A549 (cell line): ENCODE data around the gene PNPLA2. TPM values are rescaled to one million over a fixed set of nuclear protein-coding genes. Genes with fewer than 3 reads are reported as not detected.

Experiments used
- ATAC-seq, 2 experiments: fragments of 200-7000 bp in 1 of 2; fragments of >200 bp in 1 of 2; cut with Nextera tagmentation in 1 of 2; cut with Tn5 transposase in 1 of 2; 3 replicates each; pipeline versions ENCODE4 v1.8.0 to v1.9.1; 2018 to 2020; ENCODE audit warnings: mild to moderate bottlenecking in 1 of 2, moderate library complexity in 1 of 2
- CTCF ChIA-PET: fragments of 300-600 bp; sonication (Branson Sonifier 250); formaldehyde crosslinking; extraction: SDS; loops from one replicate; lab custom pipeline; 2021; ENCODE audit warnings: antibody characterized with exemption, inconsistent platforms; lab: Yijun Ruan, JAX
- POLR2A ChIA-PET: fragments of 350-600 bp; formaldehyde crosslinking; extraction: SDS; loops from one replicate; lab custom pipeline; 2021; ENCODE audit warnings: antibody characterized with exemption, inconsistent platforms; lab: Yijun Ruan, JAX
- DNase-seq, 2 experiments: peaks; one replicate each; pipeline versions ENCODE4 v3.0.0 to v3.0.0-alpha.2; 2011 to 2016; ENCODE audit warnings: low read depth in 1 of 2, low spot score in 1 of 2
- FAIRE-seq: peaks from 2 replicates; lab custom pipeline; 2011; peaks lifted over from hg19 to GRCh38; lab: Jason Lieb, UNC
- H3K27ac ChIP-seq, 2 experiments: fragments of >200 bp; sonication (Bioruptor Twin); formaldehyde crosslinking; 3 replicates each; pipeline ENCODE4 v1.5.1; 2016 to 2017
- H3K4me1 ChIP-seq: fragments of >200 bp; sonication (Bioruptor Twin); formaldehyde crosslinking; 3 replicates; pipeline ENCODE4 v1.6.1; 2016
- H3K4me2 ChIP-seq: fragments of >200 bp; sonication (Bioruptor Twin); formaldehyde crosslinking; 3 replicates; pipeline ENCODE4 v1.6.1; 2016
- H3K4me3 ChIP-seq: fragments of >200 bp; sonication (Bioruptor Twin); formaldehyde crosslinking; 3 replicates; pipeline ENCODE4 v1.5.1; 2016
- H3K9me3 ChIP-seq: fragments of >200 bp; sonication (Bioruptor Twin); formaldehyde crosslinking; 3 replicates; pipeline ENCODE4 v1.6.1; 2016
- BCL3 ChIP-seq: fragments of >200 bp; sonication (Bioruptor Twin); formaldehyde crosslinking; IDR thresholded peaks from 3 replicates; pipeline ENCODE4 v1.6.1; 2016
- CBX8 ChIP-seq: fragments of 200-600 bp; sonication (generic); IDR thresholded peaks from 2 replicates; pipeline ENCODE4 v1.6.1; 2016
- EHF ChIP-seq: fragments of 250-450 bp; sonication (Bioruptor Pico); IDR thresholded peaks from 2 replicates; pipeline ENCODE4 v1.5.0; 2020; ENCODE audit warnings: mild to moderate bottlenecking
- EHMT2 ChIP-seq: fragments of 200-600 bp; sonication (generic); IDR thresholded peaks from 2 replicates; pipeline ENCODE4 v1.6.1; 2016; ENCODE audit warnings: antibody characterized with exemption, low read depth, mild to moderate bottlenecking, moderate library complexity
- ELK1 ChIP-seq: fragments of 150-350 bp; IDR thresholded peaks from 2 replicates; pipeline ENCODE4 v1.6.1; 2014; ENCODE audit warnings: low read depth, mild to moderate bottlenecking, low read length
- FOXS1 ChIP-seq: fragments of 250-450 bp; sonication (Bioruptor Pico); IDR thresholded peaks from 2 replicates; pipeline ENCODE4 v1.5.0; 2020; ENCODE audit warnings: mild to moderate bottlenecking, moderate library complexity
- GATA3 ChIP-seq: IDR thresholded peaks from 2 replicates; pipeline ENCODE4 v1.6.1; 2012; ENCODE audit warnings: borderline replicate concordance
- HOXB13 ChIP-seq: fragments of 250-450 bp; sonication (Bioruptor Pico); IDR thresholded peaks from 2 replicates; pipeline ENCODE4 v1.5.0; 2020; ENCODE audit warnings: low read depth, mild to moderate bottlenecking, moderate library complexity
- JUNB ChIP-seq: fragments of >200 bp; sonication (Bioruptor Twin); formaldehyde crosslinking; IDR thresholded peaks from 2 replicates; pipeline ENCODE4 v1.6.1; 2016
- KDM5A ChIP-seq: fragments of 200-600 bp; sonication (generic); IDR thresholded peaks from 2 replicates; pipeline ENCODE4 v1.6.1; 2016; ENCODE audit warnings: antibody characterized with exemption, mild to moderate bottlenecking
- MYC ChIP-seq: IDR thresholded peaks from 2 replicates; pipeline ENCODE4 v1.6.1; 2012; ENCODE audit warnings: mild to moderate bottlenecking, inconsistent platforms, low read length, improper control_type of control experiment, borderline replicate concordance
- NPAS2 ChIP-seq: fragments of 250-450 bp; sonication (Bioruptor Pico); IDR thresholded peaks from 2 replicates; pipeline ENCODE4 v1.8.0; 2022; ENCODE audit warnings: mild to moderate bottlenecking, moderate library complexity, borderline replicate concordance
- NR3C1 ChIP-seq: fragments of >200 bp; sonication (Bioruptor Twin); formaldehyde crosslinking; IDR thresholded peaks from 3 replicates; pipeline ENCODE4 v1.6.1; 2017
- PHF8 ChIP-seq: fragments of 200-600 bp; sonication (generic); IDR thresholded peaks from 2 replicates; pipeline ENCODE4 v1.6.1; 2016; ENCODE audit warnings: low read depth, mild to moderate bottlenecking, antibody characterized with exemption, moderate library complexity, borderline replicate concordance
- REST ChIP-seq: fragments of 200-600 bp; sonication (generic); IDR thresholded peaks from 2 replicates; pipeline ENCODE4 v1.6.1; 2016; ENCODE audit warnings: antibody characterized with exemption, mild to moderate bottlenecking, moderate library complexity
- SMC3 ChIP-seq: fragments of >200 bp; sonication (Bioruptor Twin); formaldehyde crosslinking; IDR thresholded peaks from 3 replicates; pipeline ENCODE4 v1.6.1; 2018; ENCODE audit warnings: inconsistent platforms
- TFCP2L1 ChIP-seq: fragments of 250-450 bp; sonication (Bioruptor Pico); IDR thresholded peaks from 2 replicates; pipeline ENCODE4 v1.5.0; 2021; ENCODE audit warnings: mild to moderate bottlenecking
- ZNF302 ChIP-seq: fragments of 250-450 bp; sonication (Bioruptor Pico); IDR thresholded peaks from 2 replicates; pipeline ENCODE4 v1.9.0; 2021; ENCODE audit warnings: inconsistent platforms, mild to moderate bottlenecking, moderate library complexity
- WGBS: methylation state at CpG from one replicate; pipeline ENCODE4 v1.1.6; 2017; ENCODE audit errors: missing lambda C conversion rate; 5-methylcytosine and 5-hydroxymethylcytosine counted together
- polyA plus RNA-seq, 4 experiments: library from polyadenylated mRNA; depleted of rRNA in 3 of 4; stranded (reverse); fragments of >200 nt; fragmentation: RNase III in 1 of 4; extraction: RNeasy Plus Mini Kit Qiagen cat#74134 plus additional on column Dnase treatment in 1 of 4; gene quantifications; 2 replicates in 3 of 4; 3 replicates in 1 of 4; pipeline ENCODE4 v1.2.3, GENCODE V29; 2011 to 2017

Gene PNPLA2
- polyA plus RNA-seq, 2 of the 4 experiments (the other 2 are of a cell fraction) = 13.2 to 25.4 TPM

- ChIA-PET POLR2A (interaction anchor here (0.6 to 1.5 kb wide), 5 partner anchors 9 to 81 kb away, joined by 3 to 6 read pairs (median 3); partner anchors contain the start of genes PNPLA2 and RPLP2), CTCF (interaction anchor here (0.9 to 2.1 kb wide), 6 partner anchors 9 to 42 kb away, joined by 3 to 13 read pairs (median 3); partner anchors contain the start of gene PIDD1)
- DNase-seq (no peak), ATAC-seq (peak in 1 of 2 experiments; percentile 0; a peak in 2 of 6 replicates), FAIRE-seq (no peak)
- H3K4me2 ChIP-seq = peak overlapping the region; percentile 90
- H3K27ac ChIP-seq = peak overlapping the region; percentile 76 to 99; a peak in 5 of 6 replicates
- peaks cover 32% of the 10 kb centered on the region for H3K4me1 ChIP-seq
- peak overlapping the region; percentile 8; the same call in 1 of the 3 replicates for H3K4me3 ChIP-seq
- H3K9me3 ChIP-seq = no peaks in the 10 kb centered on the region
- TF ChIP-seq JUNB (no peak), NR3C1 (no peak), EHMT2 (no peak), PHF8 (no peak), EHF (CRISPR knock-in tag) (no peak), MYC (no peak), ZNF302 (CRISPR knock-in tag) (no peak), SMC3 (no peak), TFCP2L1 (CRISPR knock-in tag) (no peak), FOXS1 (CRISPR knock-in tag) (no peak), KDM5A (no peak), GATA3 (no peak), NPAS2 (CRISPR knock-in tag) (no peak), HOXB13 (CRISPR knock-in tag) (no peak), BCL3 (no peak), ELK1 (no peak), CBX8 (no peak), REST (no peak)
- TF ChIP-seq, all 56 proteins: peak for 0
- 62% methylated on average over 15 of the region's 26 CpGs for WGBS
Measured at GRCh38 chr11:795634-796564, 22.8 kb upstream of the PNPLA2 start.
